HPDE6-E6E7 (cell line): ENCODE data around the gene KCTD8.

Source experiments
- DNase-seq: peaks from one replicate; pipeline ENCODE4 v3.0.0; 2011; ENCODE audit warnings: missing footprints; ENCODE audit errors: extremely low spot score

Gene KCTD8

GRCh38 chr4:44448521-44449461, at the start of gene KCTD8:
KCTD8 (minus strand) TSS chr4:44448809.
- peak; percentile 95 for DNase-seq

- no peak for DNase-seq
Measured at GRCh38 chr4:44494810-44495701, 46.4 kb upstream of the KCTD8 start.

GRCh38 chr4:44493924-44494323, 45.3 kb upstream of the KCTD8 start:
- peak; percentile 10 for DNase-seq

GRCh38 chr4:44487341-44487740, 38.7 kb upstream of the KCTD8 start:
- peak; percentile 9 for DNase-seq

- DNase-seq: no peak
Measured at GRCh38 chr4:44479731-44480130, 31.1 kb upstream of the KCTD8 start.

- DNase-seq: no peak
Measured at GRCh38 chr4:44462259-44462658, 13.7 kb upstream of the KCTD8 start.

- DNase-seq: peak; percentile 14
Measured at GRCh38 chr4:44447563-44448504, 775 bp downstream of the KCTD8 start.

- DNase-seq: peak; percentile 22
Measured at GRCh38 chr4:44446801-44447562, 1.6 kb downstream of the KCTD8 start.

- no peak for DNase-seq
Measured at GRCh38 chr4:44446191-44446590, 2.4 kb downstream of the KCTD8 start.

GRCh38 chr4:44438687-44439086, 9.9 kb downstream of the KCTD8 start:
- no peak for DNase-seq

GRCh38 chr4:44434247-44434646, 14.4 kb downstream of the KCTD8 start:
- DNase-seq: no peak

GRCh38 chr4:44425614-44426208, 22.9 kb downstream of the KCTD8 start:
- peak; percentile 31 for DNase-seq

GRCh38 chr4:44422912-44423311, 25.7 kb downstream of the KCTD8 start:
- DNase-seq: no peak

GRCh38 chr4:44421330-44422065, 27.1 kb downstream of the KCTD8 start:
- DNase-seq: no peak

- DNase-seq: no peak
Measured at GRCh38 chr4:44415251-44415650, 33.4 kb downstream of the KCTD8 start.

GRCh38 chr4:44368413-44369167, 80.0 kb downstream of the KCTD8 start:
- no peak for DNase-seq

- no peak for DNase-seq
Measured at GRCh38 chr4:44354172-44354571, 94.4 kb downstream of the KCTD8 start.

GRCh38 chr4:44351069-44351468, 97.5 kb downstream of the KCTD8 start:
- DNase-seq: no peak

GRCh38 chr4:44342800-44343199, 105.8 kb downstream of the KCTD8 start:
- DNase-seq: no peak
